ENCODE measurements around the gene AKAP13. TPM values are rescaled to one million over a fixed set of nuclear protein-coding genes. Genes with fewer than 3 reads are reported as not detected.

Gene AKAP13
- total and polyA plus RNA-seq, 2 of the 13 experiments (the other 11 are each of a cell fraction or from before 2014, with no cell fraction given), result 6.7 to 27.1 TPM

DNA sequence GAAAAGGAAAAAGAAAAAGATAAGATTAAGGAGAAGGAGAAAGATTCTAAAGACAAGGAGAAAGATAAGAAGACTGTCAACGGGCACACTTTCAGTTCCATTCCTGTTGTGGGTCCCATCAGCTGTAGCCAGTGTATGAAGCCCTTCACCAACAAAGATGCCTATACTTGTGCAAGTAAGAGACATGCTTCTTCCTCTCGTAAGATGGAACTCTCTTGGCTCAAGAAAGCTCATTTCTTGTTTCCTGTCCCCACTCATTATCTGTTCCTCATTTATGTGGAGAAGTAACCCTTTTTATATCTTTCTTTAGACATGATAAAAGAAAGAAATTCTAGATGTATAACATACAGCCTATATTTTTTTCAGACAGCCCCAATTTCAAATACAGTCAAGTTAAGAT, 312.9 kb downstream of the AKAP13 start:
- no peaks in the 10 kb centered on the region for H3K27me3 ChIP-seq (ENCODE audit: control insufficient read depth in 1 of 2, insufficient read depth in 2 of 2, low read length in 2 of 2)
- H3K4me1 ChIP-seq (ENCODE audit: insufficient read depth, low read length), result no peaks in the 10 kb centered on the region
- H3K79me2 ChIP-seq (ENCODE audit: insufficient read depth, low read length), result no peaks in the 10 kb centered on the region
- in situ Hi-C loops (cut with HindIII; ENCODE audit: extremely low pct_ligation_motif_present, low pct_unique_long_range_greater_than_20kb) (no loop called here), intact Hi-C loops (cut with micrococcal nuclease; ENCODE audit: unreplicated experiment) (no loop called here)
- H3K9me3 ChIP-seq (ENCODE audit: low read length), result no peaks in the 10 kb centered on the region
- ChIA-PET CTCF (ENCODE audit: low intra/inter-chr PET ratio, low total read pairs) (no interaction called here), POLR2A (no interaction called here)
- no peak overlapping the region for H3K4me2 ChIP-seq (ENCODE audit: low read depth, low read length)
- 97% methylated on average over 2 of the region's 2 CpGs for WGBS (ENCODE audit: low lambda C conversion rate)
- ATAC-seq, result no peak
- H4K20me1 ChIP-seq (ENCODE audit: insufficient read depth, low read length), result no peaks in the 10 kb centered on the region
- no TSS peak for BruUV-seq (replicated peaks)
- H2AFZ ChIP-seq (ENCODE audit: low read length), result no peak overlapping the region
- DNase-seq (ENCODE audit: low spot score), result no peak
- H3K27ac ChIP-seq (ENCODE audit: extremely low read length, insufficient read depth, low read length), result no peak overlapping the region
- H3K9ac ChIP-seq (ENCODE audit: insufficient read depth, low read depth, low read length), result no peak overlapping the region
- TF ChIP-seq ATF3 (CRISPR knock-in tag; IDR thresholded peaks at IDR 0.05) (no peak), CEBPG (CRISPR knock-in tag; IDR thresholded peaks at IDR 0.05) (no peak), ZFX (CRISPR knock-in tag; IDR thresholded peaks at IDR 0.05; ENCODE audit: low read depth) (no peak), AKAP8 (CRISPR knock-in tag; IDR thresholded peaks at IDR 0.05) (no peak), ELF1 (CRISPR knock-in tag; IDR thresholded peaks at IDR 0.05) (no peak), SMYD3 (CRISPR knock-in tag; IDR thresholded peaks at IDR 0.05) (no peak), HOXD1 (CRISPR knock-in tag; IDR thresholded peaks at IDR 0.05) (no peak), ZNF563 (CRISPR knock-in tag; IDR thresholded peaks at IDR 0.05) (no peak), TBX2 (CRISPR knock-in tag; IDR thresholded peaks at IDR 0.05; ENCODE audit: borderline replicate concordance) (no peak), ZNF660 (CRISPR knock-in tag; IDR thresholded peaks at IDR 0.05; ENCODE audit: borderline replicate concordance, low read depth) (no peak), ZNF720 (CRISPR knock-in tag; IDR thresholded peaks at IDR 0.05) (no peak), SIN3A (IDR thresholded peaks at IDR 0.05; ENCODE audit: borderline replicate concordance, low read depth, low read length) (no peak), ZNF607 (CRISPR knock-in tag; IDR thresholded peaks at IDR 0.05; ENCODE audit: borderline replicate concordance) (no peak), HOXA9 (CRISPR knock-in tag; IDR thresholded peaks at IDR 0.05; ENCODE audit: borderline replicate concordance) (no peak), CSRNP2 (CRISPR knock-in tag; conservative IDR thresholded peaks at IDR 0.05; ENCODE audit: low read depth) (no peak), SP140L (CRISPR knock-in tag; IDR thresholded peaks at IDR 0.05; ENCODE audit: borderline replicate concordance) (no peak), ZNF749 (CRISPR knock-in tag; IDR thresholded peaks at IDR 0.05; ENCODE audit: borderline replicate concordance) (no peak), ZNF234 (CRISPR knock-in tag; conservative IDR thresholded peaks at IDR 0.05) (no peak)
- TF ChIP-seq, protein P1, sequence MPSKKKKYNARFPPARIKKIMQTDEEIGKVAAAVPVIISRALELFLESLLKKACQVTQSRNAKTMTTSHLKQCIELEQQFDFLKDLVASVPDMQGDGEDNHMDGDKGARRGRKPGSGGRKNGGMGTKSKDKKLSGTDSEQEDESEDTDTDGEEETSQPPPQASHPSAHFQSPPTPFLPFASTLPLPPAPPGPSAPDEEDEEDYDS (CRISPR knock-in tag; IDR thresholded peaks at IDR 0.05), result no peak
- TF ChIP-seq, protein P2, sequence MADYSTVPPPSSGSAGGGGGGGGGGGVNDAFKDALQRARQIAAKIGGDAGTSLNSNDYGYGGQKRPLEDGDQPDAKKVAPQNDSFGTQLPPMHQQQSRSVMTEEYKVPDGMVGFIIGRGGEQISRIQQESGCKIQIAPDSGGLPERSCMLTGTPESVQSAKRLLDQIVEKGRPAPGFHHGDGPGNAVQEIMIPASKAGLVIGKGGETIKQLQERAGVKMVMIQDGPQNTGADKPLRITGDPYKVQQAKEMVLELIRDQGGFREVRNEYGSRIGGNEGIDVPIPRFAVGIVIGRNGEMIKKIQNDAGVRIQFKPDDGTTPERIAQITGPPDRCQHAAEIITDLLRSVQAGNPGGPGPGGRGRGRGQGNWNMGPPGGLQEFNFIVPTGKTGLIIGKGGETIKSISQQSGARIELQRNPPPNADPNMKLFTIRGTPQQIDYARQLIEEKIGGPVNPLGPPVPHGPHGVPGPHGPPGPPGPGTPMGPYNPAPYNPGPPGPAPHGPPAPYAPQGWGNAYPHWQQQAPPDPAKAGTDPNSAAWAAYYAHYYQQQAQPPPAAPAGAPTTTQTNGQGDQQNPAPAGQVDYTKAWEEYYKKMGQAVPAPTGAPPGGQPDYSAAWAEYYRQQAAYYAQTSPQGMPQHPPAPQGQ (CRISPR knock-in tag; IDR thresholded peaks at IDR 0.05; ENCODE audit: borderline replicate concordance), result no peak
- H3K36me3 ChIP-seq (replicated peaks in 1 of 2; ENCODE audit: control insufficient read depth in 1 of 2, insufficient read depth in 2 of 2, low read length in 2 of 2), result peaks cover 0 to 12% of the 10 kb centered on the region in 2 experiments; a peak in 4 of 5 replicates
- H3K4me3 ChIP-seq (replicated peaks in 1 of 3; ENCODE audit: insufficient read depth in 1 of 3, low read depth in 2 of 3, low read length in 3 of 3), result no peak overlapping the region
- FAIRE-seq, result no peak
